Pancreas (tissue), 10 donors: ENCODE measurements around the gene PPM1M. TPM values are rescaled to one million over a fixed set of nuclear protein-coding genes. Genes with fewer than 3 reads are reported as not detected.
A peak's percentile ranks its signal among the peaks of the same experiment; 100 is the strongest.

ENCODE experiments used
- ATAC-seq, 4 donors: fragments of 200-7000 bp; cut with Tn5 transposase; one replicate each; pipeline versions ENCODE4 v1.8.0 to v1.9.1; 2020; ENCODE audit warnings: mild to moderate bottlenecking in 4 of 4, moderate library complexity in 4 of 4
- DNase-seq, 6 donors: peaks; one replicate each; pipeline ENCODE4 v3.0.0-alpha.2; 2020
- FAIRE-seq: peaks from 2 replicates; lab custom pipeline; 2012; peaks lifted over from hg19 to GRCh38; lab: Jason Lieb, UNC
- H3K27ac ChIP-seq, 4 donors: fragments of 200-600 bp; sonication (generic); 1 replicate in 3 of 4; 2 replicates in 1 of 4; pipeline versions ENCODE4 v1.5.0 to v1.8.0; 2020
- H3K27me3 ChIP-seq, 4 donors: fragments of 200-600 bp; one replicate each; pipeline ENCODE4 v1.8.0; 2021
- H3K36me3 ChIP-seq, 3 donors: fragments of 200-600 bp; sonication (generic) in 1 of 3; one replicate each; pipeline versions ENCODE4 v1.5.0 to v1.8.0; 2020 to 2021
- H3K4me1 ChIP-seq, 3 donors: fragments of 200-600 bp; one replicate each; pipeline ENCODE4 v1.8.0; 2021
- H3K4me3 ChIP-seq, 4 donors: fragments of 200-600 bp; sonication (generic) in 2 of 4; one replicate each; pipeline versions ENCODE4 v1.5.0 to v1.8.0; 2020 to 2021
- H3K9me3 ChIP-seq, 4 donors: fragments of 200-600 bp; one replicate each; pipeline ENCODE4 v1.8.0; 2021
- WGBS, 2 donors: extraction: QIAGEN DNeasy Blood & Tissue Kit; methylation state at CpG; one replicate each; pipeline ENCODE4 v1.1.7; 2013; 5-methylcytosine and 5-hydroxymethylcytosine counted together
- intact Hi-C, 3 donors: fragments of 100-400 bp; cut with DNase I; formaldehyde crosslinking; loops; one replicate each; pipeline versions ENCODE4 v1.11.1 to v1.14.2; 2022
- microRNA-seq, 2 donors: library from miRNA; unstranded; fragments of <30 nt; microRNA quantifications; one replicate each; pipeline versions ENCODE4 to v1.1.0, GENCODE V29; 2019 to 2020
- polyA plus RNA-seq, 2 donors: library from polyadenylated mRNA; stranded (reverse); fragments of 200-250 nt; gene quantifications; one replicate each; pipeline ENCODE4 v1.2.3, GENCODE V29; 2013
- total RNA-seq, 6 donors: library from RNA; stranded (reverse); fragmentation: NEBNext Ultra II Directional in 4 of 6; extraction: Animal tissue kit (Norgen Biotek cat#: 25700) in 4 of 6; gene quantifications; one replicate each; pipeline versions ENCODE4 v1.2.1 to v1.2.4, GENCODE V29; 2021 to 2023
- TF ChIP-seq, protein P1 (sequence below), 4 donors: fragments of 200-600 bp; sonication (generic) in 3 of 4; IDR thresholded peaks; one replicate each; pipeline versions ENCODE4 v1.5.0 to v1.8.0; 2021; ENCODE audit warnings: antibody characterized with exemption in 4 of 4
- donor health status: healthy with polysubstance abuse.
- donor health status: DM: no; HTN: no; CAD: no; lungs with moderate emphysema.
- donor health status: DM: no; HTN: no; CAD: no.
- donor health status: control.
- donor health status: control.
- donor health status: Bipolar disorder and iron deficiency.
- donor health status: DM: yes; HTN: yes; CAD: no.
- donor health status: DM: no; HTN: no; CAD: no.
- donor health status: DM: no; HTN: no; CAD: no.
- donor health status: DM: yes; HTN: yes; CAD: no.

The PPM1M gene
- total and polyA plus RNA-seq, 8 donors, result 4.0 to 15.2 (median 7.7) TPM

DNA sequence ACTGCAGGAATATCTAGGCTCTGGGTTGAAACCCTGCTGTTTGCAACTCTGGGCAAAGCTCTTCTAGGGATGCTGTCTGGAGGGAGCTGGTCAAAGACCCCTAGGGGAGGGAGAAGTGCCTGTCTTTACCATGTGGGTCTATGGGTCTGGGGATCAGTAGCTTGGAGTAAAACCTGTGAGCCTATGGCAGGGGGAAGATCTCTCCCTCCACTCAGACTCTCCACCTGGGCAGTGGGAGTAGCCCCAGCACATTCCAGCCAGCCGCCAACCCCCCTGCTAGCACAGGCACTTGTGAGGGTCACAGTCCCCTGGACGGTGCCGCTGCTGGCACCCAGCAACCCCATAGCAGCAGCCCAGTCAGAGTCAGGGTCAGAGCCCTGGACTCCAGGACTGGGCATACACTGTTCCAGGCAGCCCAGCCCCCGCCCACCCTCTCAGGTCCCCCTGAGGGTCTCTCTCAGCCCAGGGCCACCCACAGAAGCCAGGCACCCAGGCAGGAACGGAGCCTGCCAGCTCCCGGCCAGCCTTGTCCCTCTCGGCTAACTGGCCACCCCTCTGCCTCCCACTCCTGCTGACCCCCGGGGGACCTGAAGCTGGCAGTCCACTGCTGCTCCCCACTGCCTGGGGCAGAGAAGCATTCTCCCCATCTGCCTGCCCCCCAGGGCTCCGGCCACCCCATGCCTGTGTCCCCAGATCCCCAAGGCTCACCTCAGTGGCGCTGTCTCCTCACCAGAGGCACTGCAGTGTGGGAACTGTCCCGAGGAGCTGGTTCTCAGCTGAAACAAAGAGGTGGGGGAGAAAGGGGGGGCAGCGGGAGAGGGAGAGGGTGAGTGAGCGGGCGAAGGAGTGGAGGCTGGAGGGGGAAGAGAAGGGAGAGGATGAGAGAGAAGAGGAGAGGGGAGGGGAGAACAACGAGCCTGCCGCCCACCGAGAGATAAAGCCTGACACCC is 52.9 kb downstream of the PPM1M start:
- no peaks in the 10 kb centered on the region for H3K27me3 ChIP-seq
- H3K4me3 ChIP-seq, result peak overlapping the region in 1 of 4 donors; percentile 27
- no peaks in the 10 kb centered on the region for H3K9me3 ChIP-seq
- H3K27ac ChIP-seq, result peak overlapping the region in 1 of 4 donors; percentile 64
- intact Hi-C loops, result no loop called here
- H3K36me3 ChIP-seq, result no peaks in the 10 kb centered on the region
- FAIRE-seq (no peak), ATAC-seq (peak; percentile 22 to 43 (median 40)), DNase-seq (peak in 1 of 6 donors; percentile 74)
- WGBS, 2 donors, result 23 to 31% methylated on average over 17 of the region's 17 CpGs
- H3K4me1 ChIP-seq, result peaks cover 0 to 13% (median 5%) of the 10 kb centered on the region in 3 donors
- TF ChIP-seq, protein P1, sequence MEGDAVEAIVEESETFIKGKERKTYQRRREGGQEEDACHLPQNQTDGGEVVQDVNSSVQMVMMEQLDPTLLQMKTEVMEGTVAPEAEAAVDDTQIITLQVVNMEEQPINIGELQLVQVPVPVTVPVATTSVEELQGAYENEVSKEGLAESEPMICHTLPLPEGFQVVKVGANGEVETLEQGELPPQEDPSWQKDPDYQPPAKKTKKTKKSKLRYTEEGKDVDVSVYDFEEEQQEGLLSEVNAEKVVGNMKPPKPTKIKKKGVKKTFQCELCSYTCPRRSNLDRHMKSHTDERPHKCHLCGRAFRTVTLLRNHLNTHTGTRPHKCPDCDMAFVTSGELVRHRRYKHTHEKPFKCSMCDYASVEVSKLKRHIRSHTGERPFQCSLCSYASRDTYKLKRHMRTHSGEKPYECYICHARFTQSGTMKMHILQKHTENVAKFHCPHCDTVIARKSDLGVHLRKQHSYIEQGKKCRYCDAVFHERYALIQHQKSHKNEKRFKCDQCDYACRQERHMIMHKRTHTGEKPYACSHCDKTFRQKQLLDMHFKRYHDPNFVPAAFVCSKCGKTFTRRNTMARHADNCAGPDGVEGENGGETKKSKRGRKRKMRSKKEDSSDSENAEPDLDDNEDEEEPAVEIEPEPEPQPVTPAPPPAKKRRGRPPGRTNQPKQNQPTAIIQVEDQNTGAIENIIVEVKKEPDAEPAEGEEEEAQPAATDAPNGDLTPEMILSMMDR (IDR thresholded peaks at IDR 0.05), result no peak

DNA sequence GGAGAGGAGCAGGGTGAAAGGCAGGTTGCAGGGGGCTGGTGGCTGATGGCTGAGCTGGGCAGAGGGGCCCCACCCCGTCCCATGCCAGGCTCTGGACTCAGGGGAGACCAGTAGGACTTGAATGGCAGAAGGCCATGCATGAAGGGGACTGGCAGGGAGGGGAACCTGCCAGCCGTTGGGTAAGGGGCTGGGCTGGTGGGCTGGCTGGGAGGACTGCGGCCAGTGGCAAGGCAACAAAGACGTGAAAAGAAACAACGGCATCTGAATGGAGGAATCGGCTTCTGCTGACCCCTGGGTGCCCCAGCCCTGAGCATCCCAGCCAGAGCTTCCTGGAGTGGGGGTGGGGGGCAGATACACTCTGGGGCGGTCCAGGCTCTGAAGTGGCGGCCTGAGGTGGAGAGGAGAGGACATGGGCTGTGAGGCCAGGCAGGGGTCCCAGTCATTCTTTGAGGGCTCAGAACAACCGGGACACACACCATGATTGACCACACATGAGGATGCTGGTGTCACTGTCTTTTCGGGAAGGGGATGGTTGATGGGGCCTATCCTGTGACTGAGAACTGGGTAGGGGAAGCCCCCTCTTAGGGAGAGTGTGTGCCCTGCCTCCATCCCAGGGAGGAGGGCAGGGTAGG is 53.8 kb downstream of the PPM1M start:
- peak in 1 of 6 donors; percentile 74 for DNase-seq
- Histone ChIP-seq H3K9me3 (no peaks in the 10 kb centered on the region), H3K27me3 (no peaks in the 10 kb centered on the region), H3K4me1 (peaks cover 0 to 13% (median 5%) of the 10 kb centered on the region in 3 donors), H3K27ac (peak overlapping the region in 2 of 4 donors; percentile 54 to 64), H3K36me3 (no peaks in the 10 kb centered on the region), H3K4me3 (no peak overlapping the region)
- ATAC-seq, result peak in 3 of 4 donors; percentile 12 to 18 (median 17)
- intact Hi-C loops, result no loop called here
- FAIRE-seq, result no peak
- WGBS, 2 donors, result 35 to 38% methylated on average over 10 of the region's 10 CpGs
- TF ChIP-seq, protein P1 (IDR thresholded peaks at IDR 0.05), result no peak

Small RNA genes lying within 50 kb of the gene (microRNA-seq; reads per million reads assigned to microRNA genes)
- gene MIR135A1, result 5.4 to 9.1 reads per million in 2 donors
- 59,185 to 147,340 reads per million in 2 donors for gene MIRLET7G

Other genes starting within 250 kb of the PPM1M start
- 1,000 to 10,000 TPM in 2 of 6 donors, 100 to 1,000 TPM in 4; 643 to 1,285 (median 890) TPM for gene RPL29, start 249.9 kb upstream of the PPM1M start, total RNA-seq
- gene RPL29, start 249.9 kb upstream of the PPM1M start, polyA plus RNA-seq, result 1,000 to 10,000 TPM; 1,152 to 1,829 TPM
- gene DUSP7, start 189.2 kb upstream of the PPM1M start, total RNA-seq, result 1 to 10 TPM; 2.8 to 7.6 (median 4.6) TPM
- 1 to 10 TPM; 2.6 to 6.2 TPM for gene DUSP7, start 189.2 kb upstream of the PPM1M start, polyA plus RNA-seq
- 1 to 10 TPM in 1 of 6 donors, under 1 TPM in 5; 0.37 to 1.1 (median 0.71) TPM for gene POC1A, start 91.3 kb upstream of the PPM1M start, total RNA-seq
- under 1 TPM; 0.46 to 0.80 TPM for gene POC1A, start 91.3 kb upstream of the PPM1M start, polyA plus RNA-seq
- gene ALAS1, start 47.6 kb upstream of the PPM1M start, total RNA-seq, result 10 to 100 TPM; 10.1 to 21.7 (median 12.9) TPM
- gene ALAS1, start 47.6 kb upstream of the PPM1M start, polyA plus RNA-seq, result 10 to 100 TPM in 1 of 2 donors, 1 to 10 TPM in 1; 8.4 to 20.2 TPM
- under 1 TPM in 4 of 6 donors, not detected in 2; 0.03 to 0.47 (median 0.04) TPM for gene TLR9, start 20.1 kb upstream of the PPM1M start, total RNA-seq
- gene TLR9, start 20.1 kb upstream of the PPM1M start, polyA plus RNA-seq, result under 1 TPM; 0.05 to 0.27 TPM
- gene TWF2, start 6.6 kb upstream of the PPM1M start, total RNA-seq, result 10 to 100 TPM in 4 of 6 donors, 1 to 10 TPM in 2; 8.9 to 26.8 (median 11.3) TPM
- gene TWF2, start 6.6 kb upstream of the PPM1M start, polyA plus RNA-seq, result 10 to 100 TPM; 12.9 to 15.9 TPM
- gene WDR82, start 32.9 kb downstream of the PPM1M start, total RNA-seq, result 10 to 100 TPM; 15.1 to 32.1 (median 19.6) TPM
- gene WDR82, start 32.9 kb downstream of the PPM1M start, polyA plus RNA-seq, result 10 to 100 TPM in 1 of 2 donors, 1 to 10 TPM in 1; 9.0 to 18.5 TPM
- 10 to 100 TPM in 1 of 6 donors, 1 to 10 TPM in 5; 4.1 to 11.6 (median 6.8) TPM for gene GLYCTK, start 42.1 kb downstream of the PPM1M start, total RNA-seq
- 10 to 100 TPM; 13.8 to 19.3 TPM for gene GLYCTK, start 42.1 kb downstream of the PPM1M start, polyA plus RNA-seq
- 1 to 10 TPM; 2.9 to 5.1 (median 4.1) TPM for gene DNAH1, start 70.6 kb downstream of the PPM1M start, total RNA-seq
- gene DNAH1, start 70.6 kb downstream of the PPM1M start, polyA plus RNA-seq, result 10 to 100 TPM in 1 of 2 donors, 1 to 10 TPM in 1; 8.1 to 11.4 TPM
- gene BAP1, start 164.2 kb downstream of the PPM1M start, total RNA-seq, result 10 to 100 TPM; 29.1 to 44.0 (median 34.1) TPM
- 10 to 100 TPM; 60.1 to 71.0 TPM for gene BAP1, start 164.2 kb downstream of the PPM1M start, polyA plus RNA-seq
- gene PHF7, start 164.9 kb downstream of the PPM1M start, total RNA-seq, result 1 to 10 TPM; 2.9 to 7.3 (median 4.7) TPM
- gene PHF7, start 164.9 kb downstream of the PPM1M start, polyA plus RNA-seq, result 1 to 10 TPM; 4.8 to 8.5 TPM
- gene SEMA3G, start 199.3 kb downstream of the PPM1M start, total RNA-seq, result 1 to 10 TPM in 5 of 6 donors, under 1 TPM in 1; 0.75 to 5.4 (median 2.4) TPM
- 1 to 10 TPM; 3.8 to 4.9 TPM for gene SEMA3G, start 199.3 kb downstream of the PPM1M start, polyA plus RNA-seq
- gene TNNC1, start 208.3 kb downstream of the PPM1M start, total RNA-seq, result 1 to 10 TPM in 3 of 6 donors, under 1 TPM in 3; 0.40 to 3.2 (median 1.1) TPM
- 1 to 10 TPM; 5.9 to 6.3 TPM for gene TNNC1, start 208.3 kb downstream of the PPM1M start, polyA plus RNA-seq
- gene NISCH, start 209.8 kb downstream of the PPM1M start, total RNA-seq, result 10 to 100 TPM; 24.4 to 52.6 (median 32.4) TPM
- gene NISCH, start 209.8 kb downstream of the PPM1M start, polyA plus RNA-seq, result 100 to 1,000 TPM; 106 to 109 TPM
- gene STAB1, start 249.6 kb downstream of the PPM1M start, total RNA-seq, result 10 to 100 TPM in 5 of 6 donors, 1 to 10 TPM in 1; 8.2 to 57.7 (median 36.3) TPM
- 100 to 1,000 TPM; 122 to 140 TPM for gene STAB1, start 249.6 kb downstream of the PPM1M start, polyA plus RNA-seq